ENCODE data around the gene FNDC3B. TPM values are rescaled to one million over a fixed set of nuclear protein-coding genes. Genes with fewer than 3 reads are reported as not detected.

The FNDC3B gene
- total RNA-seq, 1 donor = 139 TPM

DNA sequence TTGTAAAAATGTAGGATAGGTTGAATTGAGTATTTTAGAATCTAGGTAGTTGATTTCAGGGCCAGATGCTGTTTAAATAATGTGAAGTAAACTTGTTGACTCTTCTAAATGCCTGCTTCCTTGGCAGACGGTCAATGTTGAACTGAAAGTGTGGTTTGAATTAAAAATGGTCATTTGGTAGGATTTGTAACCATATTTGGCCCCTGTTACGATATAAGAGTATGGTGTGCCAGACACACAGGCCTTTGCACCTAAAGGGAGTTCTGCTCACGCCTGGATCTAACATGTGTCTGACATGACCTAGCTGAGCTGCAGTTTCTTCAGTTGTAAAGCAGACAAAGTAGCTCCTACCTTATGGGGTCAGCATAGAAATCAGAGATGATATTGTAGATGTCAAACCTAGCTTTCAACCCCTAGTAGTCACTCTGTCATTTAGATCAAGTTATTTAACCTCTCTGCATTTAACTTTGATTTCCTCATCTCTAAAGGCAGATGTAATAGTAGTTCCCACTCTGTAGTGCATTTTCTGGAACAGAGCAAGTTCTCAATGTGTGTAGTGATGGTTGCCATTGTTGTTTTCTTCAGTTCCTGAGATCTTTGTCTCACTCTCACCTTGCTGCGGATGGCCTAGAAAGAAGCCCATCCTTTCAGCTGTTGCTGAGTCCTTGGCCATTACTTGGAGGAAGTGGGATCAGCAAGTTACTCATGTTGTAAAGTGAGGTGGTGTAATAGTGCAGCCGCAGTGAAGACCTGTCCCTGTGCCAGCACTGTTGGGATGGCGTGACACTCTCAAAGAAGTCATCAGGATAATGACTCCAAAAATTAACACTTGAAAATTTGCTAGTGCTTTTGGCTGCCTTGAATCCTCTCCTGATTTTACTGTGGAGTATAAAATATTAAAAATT, 318.7 kb downstream of the FNDC3B start:
- TF ChIP-seq, protein P1, sequence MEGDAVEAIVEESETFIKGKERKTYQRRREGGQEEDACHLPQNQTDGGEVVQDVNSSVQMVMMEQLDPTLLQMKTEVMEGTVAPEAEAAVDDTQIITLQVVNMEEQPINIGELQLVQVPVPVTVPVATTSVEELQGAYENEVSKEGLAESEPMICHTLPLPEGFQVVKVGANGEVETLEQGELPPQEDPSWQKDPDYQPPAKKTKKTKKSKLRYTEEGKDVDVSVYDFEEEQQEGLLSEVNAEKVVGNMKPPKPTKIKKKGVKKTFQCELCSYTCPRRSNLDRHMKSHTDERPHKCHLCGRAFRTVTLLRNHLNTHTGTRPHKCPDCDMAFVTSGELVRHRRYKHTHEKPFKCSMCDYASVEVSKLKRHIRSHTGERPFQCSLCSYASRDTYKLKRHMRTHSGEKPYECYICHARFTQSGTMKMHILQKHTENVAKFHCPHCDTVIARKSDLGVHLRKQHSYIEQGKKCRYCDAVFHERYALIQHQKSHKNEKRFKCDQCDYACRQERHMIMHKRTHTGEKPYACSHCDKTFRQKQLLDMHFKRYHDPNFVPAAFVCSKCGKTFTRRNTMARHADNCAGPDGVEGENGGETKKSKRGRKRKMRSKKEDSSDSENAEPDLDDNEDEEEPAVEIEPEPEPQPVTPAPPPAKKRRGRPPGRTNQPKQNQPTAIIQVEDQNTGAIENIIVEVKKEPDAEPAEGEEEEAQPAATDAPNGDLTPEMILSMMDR (IDR thresholded peaks at IDR 0.05; ENCODE audit: insufficient read depth, low read length) = no peak
- no peak overlapping the region for H3K4me3 ChIP-seq (ENCODE audit: low read depth, low read length)
- DNase-seq (ENCODE audit: low read depth) = peak; percentile 54

DNA sequence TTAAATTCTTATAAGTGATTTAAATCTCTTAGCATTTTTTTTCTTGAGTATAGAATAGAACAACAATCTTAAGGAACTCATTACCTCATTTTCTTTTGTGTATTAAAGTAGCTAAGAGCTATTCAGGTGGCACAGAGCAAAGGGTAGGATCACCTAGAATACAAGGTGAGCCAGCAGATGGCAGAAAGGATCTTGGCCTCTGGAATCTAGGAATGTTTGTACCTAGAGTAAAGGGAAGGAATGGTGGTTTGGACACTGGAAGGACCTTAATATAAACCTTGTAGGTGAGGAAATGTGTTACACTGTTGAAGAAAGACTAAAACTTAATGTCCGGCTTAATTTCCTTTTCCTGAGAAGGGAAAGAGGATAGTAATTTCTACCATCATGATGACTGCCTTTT, 319.9 kb downstream of the FNDC3B start:
- H3K4me3 ChIP-seq (ENCODE audit: low read depth, low read length) = no peak overlapping the region
- DNase-seq (ENCODE audit: low read depth) = no peak
- TF ChIP-seq, protein P1 (IDR thresholded peaks at IDR 0.05; ENCODE audit: insufficient read depth, low read length) = no peak

DNA sequence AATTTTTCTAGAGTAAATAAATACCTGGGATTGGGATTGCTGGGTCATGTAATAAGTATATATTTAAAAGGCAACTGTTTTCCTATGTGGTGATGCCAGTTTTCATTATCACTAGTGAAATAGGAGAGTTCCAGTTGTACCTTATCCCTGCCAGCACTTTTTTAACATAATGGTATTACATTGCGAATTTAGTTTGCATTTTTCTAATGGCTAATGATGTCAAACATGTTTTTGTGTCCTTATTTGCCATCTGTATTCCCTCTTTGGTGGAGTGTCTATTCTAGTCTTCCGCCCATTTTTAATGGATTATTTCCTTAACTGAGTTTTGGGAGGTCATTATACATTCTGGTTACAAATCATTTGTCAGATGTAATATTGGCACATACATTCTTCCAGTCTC, 320.6 kb downstream of the FNDC3B start:
- DNase-seq (ENCODE audit: low read depth) = no peak

DNA sequence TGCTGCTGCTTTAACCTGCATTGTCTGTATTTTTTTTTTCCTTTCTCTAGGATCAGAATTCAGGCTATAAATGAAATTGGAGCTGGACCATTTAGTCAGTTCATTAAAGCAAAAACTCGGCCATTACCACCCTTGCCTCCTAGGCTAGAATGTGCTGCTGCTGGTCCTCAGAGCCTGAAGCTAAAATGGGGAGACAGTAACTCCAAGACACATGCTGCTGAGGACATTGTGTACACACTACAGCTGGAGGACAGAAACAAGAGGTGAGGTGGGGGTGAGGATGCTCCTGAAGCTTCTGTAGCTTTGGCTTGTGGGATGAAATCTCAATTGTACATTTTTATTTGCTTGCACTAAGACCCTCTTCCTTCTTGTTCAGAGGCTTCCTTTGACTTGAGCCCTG, 323.2 kb downstream of the FNDC3B start:
- no peak for DNase-seq (ENCODE audit: low read depth)
- H3K4me3 ChIP-seq (ENCODE audit: low read depth, low read length) = no peak overlapping the region
- TF ChIP-seq, protein P1 (IDR thresholded peaks at IDR 0.05; ENCODE audit: insufficient read depth, low read length) = no peak

More for the DNA sequence above, 320.6 kb downstream of the FNDC3B start:
- no peak overlapping the region for H3K4me3 ChIP-seq (ENCODE audit: low read depth, low read length)
- TF ChIP-seq, protein P1 (IDR thresholded peaks at IDR 0.05; ENCODE audit: insufficient read depth, low read length) = no peak

DNA sequence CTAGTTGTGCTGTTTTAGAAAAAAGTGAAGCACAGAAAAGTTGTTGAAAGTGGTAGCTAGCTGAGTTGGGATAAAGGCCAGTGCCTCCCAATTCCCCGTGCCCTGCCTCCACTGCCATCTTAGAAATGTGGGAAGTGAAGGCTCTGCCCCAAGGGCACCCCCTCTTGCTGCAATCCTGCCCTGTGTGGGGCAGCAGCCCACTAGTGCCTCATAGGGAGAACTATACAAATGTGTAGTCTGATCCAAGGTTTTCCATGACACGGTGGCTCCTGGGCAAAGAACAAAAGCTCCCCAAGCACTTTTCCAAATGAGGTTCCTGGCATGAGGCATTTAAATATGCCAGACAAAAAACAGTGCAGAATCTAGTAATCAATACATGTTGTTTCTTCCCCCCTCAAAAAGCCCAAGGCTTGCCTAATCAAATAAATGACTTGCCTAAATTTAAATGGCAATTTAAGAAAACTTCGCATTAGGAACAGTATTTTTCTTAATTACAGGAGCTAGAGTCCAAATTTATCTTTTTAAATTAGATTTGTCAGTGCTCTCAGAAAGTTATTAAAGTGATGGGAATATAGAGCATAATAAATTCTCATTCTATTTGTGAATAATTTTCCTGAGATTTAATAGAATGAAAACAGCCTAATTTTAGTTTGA, 325.1 kb downstream of the FNDC3B start:
- no peak for DNase-seq (ENCODE audit: low read depth)
- TF ChIP-seq, protein P1 (IDR thresholded peaks at IDR 0.05; ENCODE audit: insufficient read depth, low read length) = no peak
- no peak overlapping the region for H3K4me3 ChIP-seq (ENCODE audit: low read depth, low read length)

DNA sequence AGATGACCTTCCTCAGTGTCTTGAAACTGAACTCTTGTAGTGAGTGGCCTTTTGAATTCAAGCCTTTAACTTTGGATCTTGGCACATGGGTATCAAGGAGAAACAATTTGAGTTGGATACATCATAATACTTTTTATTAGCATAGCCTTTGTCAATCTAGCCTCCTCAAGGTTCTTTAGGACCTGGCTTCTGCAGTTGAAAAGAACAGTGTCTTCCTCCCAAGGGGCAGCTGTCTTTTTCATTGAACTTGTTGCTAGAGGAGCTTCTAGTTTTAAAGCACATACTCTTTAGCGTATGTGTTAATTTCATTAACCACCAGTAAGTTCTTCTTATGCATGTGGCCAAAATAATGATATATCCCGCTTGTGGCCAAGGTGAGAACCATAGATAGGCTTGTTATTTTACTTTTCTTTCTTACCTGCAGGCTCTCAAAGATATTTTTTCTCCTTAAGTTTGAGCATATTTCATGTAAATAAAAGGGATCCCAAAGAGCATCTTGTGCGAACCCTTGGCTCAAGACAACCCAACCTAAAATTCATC, 325.7 kb downstream of the FNDC3B start:
- no peak for DNase-seq (ENCODE audit: low read depth)
- no peak overlapping the region for H3K4me3 ChIP-seq (ENCODE audit: low read depth, low read length)
- TF ChIP-seq, protein P1 (IDR thresholded peaks at IDR 0.05; ENCODE audit: insufficient read depth, low read length) = no peak

Data from fibroblast of the aortic adventitia (primary cell).